NT2/D1 (cell line): ENCODE data around the gene CHST12.

ENCODE experiments used
- SUZ12 ChIP-seq: IDR thresholded peaks from 2 replicates; pipeline ENCODE4 v1.6.1; 2011; ENCODE audit not compliant: insufficient read length, insufficient read depth; ENCODE audit errors: extremely low read depth
- YY1 ChIP-seq: IDR thresholded peaks from 2 replicates; pipeline ENCODE4 v1.6.1; 2011; ENCODE audit not compliant: insufficient read length, insufficient read depth
- ZNF274 ChIP-seq: IDR thresholded peaks from 2 replicates; pipeline ENCODE4 v1.6.1; 2011; ENCODE audit warnings: mild to moderate bottlenecking, low read depth, low read length

GRCh38 chr7:2360796-2361195, 42.6 kb upstream of the CHST12 start:
- TF ChIP-seq YY1 (no peak), ZNF274 (no peak), SUZ12 (no peak)
